RWPE2 (cell line): ENCODE measurements around the gene CBR1.

Experiments used
- ATAC-seq: fragments of 200-7000 bp; cut with Tn5 transposase; 3 replicates; pipeline ENCODE4 v1.9.1; 2021; ENCODE audit warnings: low read depth
- DNase-seq: peaks from one replicate; pipeline ENCODE4 v3.0.0-alpha.2; 2020; ENCODE audit warnings: low spot score
- H3K27ac ChIP-seq: fragments of 450-650 bp; 2 replicates; pipeline ENCODE4 v1.5.1; 2017; ENCODE audit warnings: mild to moderate bottlenecking; ENCODE audit not compliant: poor library complexity, severe bottlenecking
- H3K27me3 ChIP-seq: fragments of 250-450 bp; sonication (Bioruptor Pico); 2 replicates; pipeline ENCODE4 v1.5.1; 2021; ENCODE audit warnings: mild to moderate bottlenecking, moderate library complexity; ENCODE audit not compliant: insufficient read depth, poor library complexity, severe bottlenecking
- H3K36me3 ChIP-seq: fragments of 250-450 bp; sonication (Bioruptor Pico); 2 replicates; pipeline ENCODE4 v1.5.1; 2020; ENCODE audit warnings: low read depth, mild to moderate bottlenecking, moderate library complexity
- H3K4me1 ChIP-seq: fragments of 250-450 bp; sonication (Bioruptor Pico); 2 replicates; pipeline ENCODE4 v1.5.1; 2021; ENCODE audit warnings: mild to moderate bottlenecking, moderate library complexity; ENCODE audit not compliant: insufficient read depth, poor library complexity, severe bottlenecking
- H3K4me3 ChIP-seq: fragments of 250-450 bp; sonication (Bioruptor Pico); 2 replicates; pipeline ENCODE4 v1.5.1; 2021; ENCODE audit warnings: mild to moderate bottlenecking, moderate library complexity; ENCODE audit not compliant: severe bottlenecking
- H3K9me3 ChIP-seq: fragments of 250-450 bp; sonication (Bioruptor Pico); 2 replicates; pipeline ENCODE4 v1.5.1; 2021; ENCODE audit warnings: mild to moderate bottlenecking, moderate library complexity; ENCODE audit not compliant: severe bottlenecking
- CTCF ChIP-seq: fragments of 450-650 bp; IDR thresholded peaks from one replicate; pipeline ENCODE4 v1.5.1; 2017; ENCODE audit warnings: mild to moderate bottlenecking, moderate library complexity; ENCODE audit not compliant: poor library complexity, severe bottlenecking

CBR1 gene

GRCh38 chr21:36024782-36025181 lies 45.0 kb upstream of the CBR1 start:
- Histone ChIP-seq H3K4me1 (peaks cover 6% of the 10 kb centered on the region), H3K36me3 (no peaks in the 10 kb centered on the region), H3K9me3 (no peaks in the 10 kb centered on the region), H3K27ac (no peak overlapping the region), H3K4me3 (no peak overlapping the region), H3K27me3 (no peaks in the 10 kb centered on the region)
- no peak for ATAC-seq
- no peak for DNase-seq
- no peak for TF ChIP-seq CTCF

GRCh38 chr21:36027347-36027746 lies 42.5 kb upstream of the CBR1 start:
- no peak for TF ChIP-seq CTCF
- ATAC-seq (no peak), DNase-seq (no peak)
- H3K9me3 ChIP-seq: no peaks in the 10 kb centered on the region
- no peak overlapping the region for H3K4me3 ChIP-seq
- peaks cover 6% of the 10 kb centered on the region for H3K4me1 ChIP-seq
- no peaks in the 10 kb centered on the region for H3K36me3 ChIP-seq
- H3K27me3 ChIP-seq: no peaks in the 10 kb centered on the region
- H3K27ac ChIP-seq: no peak overlapping the region

GRCh38 chr21:36028127-36029069 lies 41.4 kb upstream of the CBR1 start:
- ATAC-seq: peak; percentile 93
- TF ChIP-seq CTCF: peak; percentile 94
- H3K4me3 ChIP-seq: no peak overlapping the region

GRCh38 chr21:36029309-36029708 lies 40.5 kb upstream of the CBR1 start:
- Histone ChIP-seq H3K9me3 (no peaks in the 10 kb centered on the region), H3K36me3 (no peaks in the 10 kb centered on the region), H3K4me1 (no peaks in the 10 kb centered on the region), H3K27me3 (no peaks in the 10 kb centered on the region), H3K27ac (no peak overlapping the region), H3K4me3 (no peak overlapping the region)
- DNase-seq (no peak), ATAC-seq (no peak)
- no peak for TF ChIP-seq CTCF

More at GRCh38 chr21:36028127-36029069, 41.4 kb upstream of the CBR1 start:
- H3K9me3 ChIP-seq: no peaks in the 10 kb centered on the region
- no peaks in the 10 kb centered on the region for H3K27me3 ChIP-seq
- no peaks in the 10 kb centered on the region for H3K36me3 ChIP-seq
- DNase-seq: no peak
- no peak overlapping the region for H3K27ac ChIP-seq
- H3K4me1 ChIP-seq: peaks cover under 1% of the 10 kb centered on the region
